ENCODE measurements around the gene PDLIM1. TPM values are rescaled to one million over a fixed set of nuclear protein-coding genes. Genes with fewer than 3 reads are reported as not detected.
"Not testable (repeated sequence)": the region's sequence is repeated elsewhere in the genome, so short reads cannot be mapped to it uniquely, and the experiment has no call there.

PDLIM1 gene
- total RNA-seq, 2 experiments from 2014 or later = 0.44 to 0.78 TPM

GRCh38 chr10:95247881-95248583, 42.8 kb downstream of the PDLIM1 start:
- CTCF ChIA-PET = interaction anchor here (1.3 to 2.9 kb wide), 3 partner anchors 112 to 117 kb away, joined by 7 to 21 read pairs (median 14); no protein-coding TSS in a partner anchor

GRCh38 chr10:95247200-95247880, 43.5 kb downstream of the PDLIM1 start:
- CTCF ChIA-PET = interaction anchor here (1.0 to 3.0 kb wide), 7 partner anchors 12 to 118 kb away, joined by 3 to 29 read pairs (median 7); no protein-coding TSS in a partner anchor
- POLR2A ChIA-PET = no interaction called here

More at GRCh38 chr10:95247881-95248583, 42.8 kb downstream of the PDLIM1 start:
- POLR2A ChIA-PET = no interaction called here

- CTCF ChIA-PET = interaction anchor here (1.0 to 3.0 kb wide), 7 partner anchors 11 to 119 kb away, joined by 3 to 29 read pairs (median 7); no protein-coding TSS in a partner anchor
- POLR2A ChIA-PET = no interaction called here
These were observed 44.2 kb downstream of the PDLIM1 start for GRCh38 chr10:95246582-95247051.

GRCh38 chr10:95245425-95246055, 45.3 kb downstream of the PDLIM1 start:
- POLR2A ChIA-PET = no interaction called here
- CTCF ChIA-PET = interaction anchor here (1.0 to 3.0 kb wide), 8 partner anchors 10 to 120 kb away, joined by 3 to 29 read pairs (median 7); no protein-coding TSS in a partner anchor

- ChIA-PET CTCF (interaction anchor here (1.0 to 2.2 kb wide), 6 partner anchors 13 to 119 kb away, joined by 3 to 14 read pairs (median 6); no protein-coding TSS in a partner anchor), POLR2A (no interaction called here)
These were observed 46.7 kb downstream of the PDLIM1 start for GRCh38 chr10:95244152-95244551.

- ChIA-PET POLR2A (no interaction called here), CTCF (interaction anchor here (1.0 to 2.2 kb wide), 9 partner anchors 8 to 122 kb away, joined by 3 to 14 read pairs (median 4); no protein-coding TSS in a partner anchor)
These were observed 47.5 kb downstream of the PDLIM1 start for GRCh38 chr10:95243318-95243617.

GRCh38 chr10:95242581-95243317, 48.1 kb downstream of the PDLIM1 start:
- ChIA-PET POLR2A (no interaction called here), CTCF (interaction anchor here (1.0 to 2.2 kb wide), 8 partner anchors 8 to 123 kb away, joined by 3 to 14 read pairs (median 6); no protein-coding TSS in a partner anchor)

- POLR2A ChIA-PET = no interaction called here
- CTCF ChIA-PET = interaction anchor here (0.5 to 1.5 kb wide), 2 partner anchors 33 to 58 kb away, joined by 3 to 4 read pairs; no protein-coding TSS in a partner anchor
These were observed 49.3 kb downstream of the PDLIM1 start for GRCh38 chr10:95241533-95241932.

GRCh38 chr10:95240811-95241210, 50.0 kb downstream of the PDLIM1 start:
- ChIA-PET CTCF (interaction anchor here (0.5 to 1.5 kb wide), 2 partner anchors 32 to 57 kb away, joined by 3 to 4 read pairs; no protein-coding TSS in a partner anchor), POLR2A (no interaction called here)

- CTCF ChIA-PET, POLR2A ChIA-PET: not testable (repeated sequence)
These were observed 50.7 kb downstream of the PDLIM1 start for GRCh38 chr10:95240096-95240495.

GRCh38 chr10:95237376-95238170, 53.2 kb downstream of the PDLIM1 start:
- ChIA-PET POLR2A (no interaction called here), CTCF (interaction anchor here (0.9 to 4.8 kb wide), 2 partner anchors 8 to 136 kb away, joined by 3 to 29 read pairs; no protein-coding TSS in a partner anchor)

- ChIA-PET POLR2A (no interaction called here), CTCF (interaction anchor here (0.9 to 4.8 kb wide), 2 partner anchors 10 to 138 kb away, joined by 3 to 29 read pairs; no protein-coding TSS in a partner anchor)
These were observed 54.5 kb downstream of the PDLIM1 start for GRCh38 chr10:95236068-95236903.

- ChIA-PET CTCF (interaction anchor here (0.9 to 4.8 kb wide), 2 partner anchors 10 to 13 kb away, joined by 11 to 29 read pairs; no protein-coding TSS in a partner anchor), POLR2A (no interaction called here)
These were observed 55.1 kb downstream of the PDLIM1 start for GRCh38 chr10:95235676-95236067.

GRCh38 chr10:95234951-95235350, 55.9 kb downstream of the PDLIM1 start:
- ChIA-PET CTCF (interaction anchor here (0.9 to 4.8 kb wide), 3 partner anchors 11 to 40 kb away, joined by 8 to 29 read pairs (median 11); no protein-coding TSS in a partner anchor), POLR2A (interaction anchor here (0.6 to 0.7 kb wide), 2 partner anchors 54 to 184 kb away, joined by 5 to 9 read pairs; no protein-coding TSS in a partner anchor)

- ChIA-PET POLR2A (no interaction called here), CTCF (interaction anchor here (1.9 to 4.8 kb wide), 2 partner anchors 13 to 41 kb away, joined by 8 to 29 read pairs; no protein-coding TSS in a partner anchor)
These were observed 57.3 kb downstream of the PDLIM1 start for GRCh38 chr10:95233377-95234034.
